Parathyroid adenoma (tissue), 2 donors: ENCODE measurements around the gene GNAT2.

Experiments
- H2AFZ ChIP-seq: fragments of 300-600 bp; sonication (generic); one replicate; pipeline ENCODE4 v1.7.0; 2017; ENCODE audit warnings: antibody characterized with exemption, mild to moderate bottlenecking
- H3K27ac ChIP-seq: fragments of 300-600 bp; sonication (generic); one replicate; pipeline ENCODE4 v1.7.0; 2017
- H3K27me3 ChIP-seq: fragments of 300-600 bp; sonication (generic); one replicate; pipeline ENCODE4 v1.7.0; 2017; ENCODE audit warnings: low read length; ENCODE audit not compliant: control insufficient read depth, insufficient read depth
- H3K36me3 ChIP-seq: fragments of 300-600 bp; sonication (generic); one replicate; pipeline ENCODE4 v1.7.0; 2017; ENCODE audit warnings: low read length; ENCODE audit not compliant: control insufficient read depth, insufficient read depth
- H3K4me1 ChIP-seq: fragments of 300-600 bp; sonication (generic); one replicate; pipeline ENCODE4 v1.7.0; 2017; ENCODE audit warnings: control low read depth
- H3K4me2 ChIP-seq: fragments of 300-600 bp; sonication (generic); one replicate; pipeline ENCODE4 v1.7.0; 2017; ENCODE audit warnings: low read length
- H3K4me3 ChIP-seq: fragments of 300-600 bp; sonication (generic); one replicate; pipeline ENCODE4 v1.7.0; 2017; ENCODE audit warnings: low read depth, low read length
- H3K79me2 ChIP-seq: fragments of 300-600 bp; sonication (generic); one replicate; pipeline ENCODE4 v1.7.0; 2017; ENCODE audit warnings: control low read depth
- H3K9ac ChIP-seq: fragments of 300-600 bp; sonication (generic); one replicate; pipeline ENCODE4 v1.7.0; 2017; ENCODE audit warnings: mild to moderate bottlenecking
- H3K9me3 ChIP-seq: fragments of 300-600 bp; sonication (generic); one replicate; pipeline ENCODE4 v1.7.0; 2017; ENCODE audit warnings: low read length; ENCODE audit not compliant: control insufficient read depth
- CTCF ChIP-seq: fragments of 300-600 bp; sonication (generic); IDR thresholded peaks from one replicate; pipeline ENCODE4 v1.7.0; 2017; ENCODE audit warnings: antibody characterized with exemption, mild to moderate bottlenecking
- donor health status: primary hyperparathyroidism.

The GNAT2 gene

GRCh38 chr1:109556563-109556962, 62.9 kb downstream of the GNAT2 start:
- no peaks in the 10 kb centered on the region for H3K36me3 ChIP-seq
- no peaks in the 10 kb centered on the region for H3K27me3 ChIP-seq
- TF ChIP-seq CTCF: no peak
- no peaks in the 10 kb centered on the region for H3K9me3 ChIP-seq
- H3K9ac ChIP-seq: no peak overlapping the region
- no peak overlapping the region for H2AFZ ChIP-seq
- H3K4me2 ChIP-seq: no peak overlapping the region
- H3K4me1 ChIP-seq: no peaks in the 10 kb centered on the region
- peaks cover 28% of the 10 kb centered on the region for H3K79me2 ChIP-seq
- no peak overlapping the region for H3K4me3 ChIP-seq
- no peak overlapping the region for H3K27ac ChIP-seq
